HG03139 (cell line): ENCODE results near the gene TMEM244.
"Not testable (repeated sequence)": the region's sequence is repeated elsewhere in the genome, so short reads cannot be mapped to it uniquely, and the experiment has no call there.

Experiments used
- ATAC-seq: cut with Tn5 transposase; IDR thresholded peaks from one replicate; pipeline ENCODE4 v1.9.1; 2021; ENCODE audit not compliant: unreplicated experiment

TMEM244 gene, protein sequence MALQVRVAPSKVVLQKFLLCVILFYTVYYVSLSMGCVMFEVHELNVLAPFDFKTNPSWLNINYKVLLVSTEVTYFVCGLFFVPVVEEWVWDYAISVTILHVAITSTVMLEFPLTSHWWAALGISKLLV

DNA sequence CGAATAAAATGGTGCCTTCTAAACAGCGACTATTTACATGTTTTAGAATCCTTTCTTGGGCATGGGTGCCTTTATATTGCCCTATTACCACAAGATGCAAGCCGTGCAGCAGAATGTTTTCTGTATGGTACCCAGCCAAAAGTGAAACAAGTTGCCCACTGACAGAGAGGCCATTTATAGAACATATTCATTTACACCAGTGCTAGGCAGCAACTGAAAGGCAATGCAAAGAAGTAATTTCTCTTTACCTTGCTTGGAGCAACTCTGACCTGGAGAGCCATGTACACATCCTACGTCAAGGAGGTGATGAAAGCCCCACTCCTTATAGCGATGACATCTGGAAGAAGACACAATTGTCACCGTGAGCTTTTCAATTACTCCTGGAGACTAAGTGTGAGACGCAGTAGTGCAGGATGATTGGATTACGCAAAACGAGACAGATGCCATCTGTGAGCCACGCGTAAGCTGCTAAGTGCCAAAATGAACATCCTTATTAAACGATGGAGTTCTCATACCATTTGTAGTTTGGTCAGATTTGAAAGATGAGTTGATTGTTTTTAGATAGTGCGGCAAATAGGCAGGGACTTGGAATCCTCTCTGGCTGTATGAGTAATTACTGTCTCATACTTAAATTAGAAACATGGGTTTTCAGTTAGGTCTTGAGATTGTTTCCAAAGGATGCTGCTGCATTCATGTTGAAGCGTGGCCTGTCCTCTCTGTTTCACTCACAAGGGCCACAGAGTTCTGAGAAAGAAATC is at the start of gene TMEM244:
TMEM244 (minus strand) TSS at position 408 of the 758 bp plus-strand sequence; CDS start at position 281, 127 bp downstream.
- no peak for ATAC-seq

DNA sequence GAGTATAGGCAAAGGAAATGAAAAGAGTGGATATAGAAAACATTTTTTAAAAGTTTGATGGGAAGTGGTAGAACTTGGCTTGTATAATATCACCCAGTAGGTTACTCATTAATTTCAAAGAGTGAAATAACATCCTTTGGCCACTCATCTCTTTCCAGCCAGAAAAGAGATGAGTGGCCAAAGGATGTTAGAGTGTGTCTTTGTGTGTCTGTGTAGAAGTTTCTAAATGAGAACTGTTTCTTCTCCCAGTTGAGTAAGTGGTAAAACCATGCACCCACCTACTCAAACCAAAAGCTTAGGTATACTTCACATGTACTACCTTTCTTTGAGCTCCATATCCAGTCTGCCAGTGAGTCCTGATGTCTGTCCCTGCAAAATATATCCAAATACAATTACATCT is 47.7 kb upstream of the TMEM244 start:
- peak; percentile 77 for ATAC-seq

DNA sequence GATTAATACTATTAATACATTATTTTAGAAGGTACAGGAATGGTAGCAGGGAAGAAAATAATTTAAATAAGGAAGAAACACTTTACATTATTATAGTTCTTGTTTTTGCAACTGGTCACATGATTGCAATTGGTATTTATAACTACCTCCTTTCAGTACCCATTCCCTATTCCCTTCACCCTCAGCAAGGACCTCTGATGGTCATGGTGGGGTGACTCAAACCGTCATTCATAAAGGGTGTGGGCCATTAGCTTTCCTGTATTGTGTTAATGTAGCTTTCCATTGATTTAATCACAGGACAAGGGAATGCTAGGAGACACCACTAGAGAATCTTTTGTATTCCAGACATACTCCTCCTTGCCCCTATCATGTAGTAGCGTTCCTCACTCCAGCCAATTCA is 47.2 kb upstream of the TMEM244 start:
- ATAC-seq, result no peak

DNA sequence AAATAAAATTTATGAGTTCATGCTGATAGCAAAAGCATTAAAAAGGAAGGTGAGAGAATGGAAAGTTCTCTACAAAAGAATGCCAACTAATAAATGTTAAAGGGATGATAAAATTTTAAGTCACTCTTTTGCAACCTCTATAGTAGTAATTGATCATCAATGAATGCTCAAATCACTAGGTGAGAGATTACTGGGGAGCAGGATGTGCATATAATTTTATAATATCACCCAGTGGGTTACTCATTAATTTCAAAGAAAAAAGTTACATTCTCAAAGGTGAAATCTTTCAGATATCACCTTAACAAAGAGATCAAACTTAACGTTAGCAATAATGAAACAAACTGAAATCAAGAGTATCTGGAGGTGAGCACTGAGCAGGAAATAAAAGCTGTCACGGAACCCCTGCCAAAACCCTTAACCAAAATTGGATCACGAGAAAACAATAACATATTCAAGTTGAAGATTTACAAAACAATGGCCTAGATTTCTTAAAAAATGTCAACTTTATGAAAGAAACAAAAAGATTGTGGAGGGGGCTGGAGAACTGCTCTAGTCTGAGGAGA is 45.5 kb upstream of the TMEM244 start:
- ATAC-seq, result no peak

DNA sequence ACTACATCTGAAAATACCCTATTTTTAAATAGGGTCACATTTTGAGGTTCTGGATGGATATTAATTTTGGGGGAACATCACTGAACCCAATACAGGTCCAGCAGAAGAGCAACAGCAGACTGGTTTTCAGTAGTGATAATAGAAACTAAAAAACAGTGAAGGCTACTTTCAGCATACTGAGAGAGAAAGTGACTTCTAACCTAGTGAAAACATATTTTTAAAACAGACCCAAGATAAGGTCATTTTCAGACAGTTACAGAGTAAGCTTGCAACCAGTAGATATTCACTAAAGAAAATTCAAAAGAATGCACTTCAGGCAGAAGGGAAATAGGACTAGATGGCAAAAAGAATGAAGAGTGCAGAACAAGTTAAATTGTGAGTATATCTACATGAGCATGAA is 42.0 kb upstream of the TMEM244 start:
- no peak for ATAC-seq

DNA sequence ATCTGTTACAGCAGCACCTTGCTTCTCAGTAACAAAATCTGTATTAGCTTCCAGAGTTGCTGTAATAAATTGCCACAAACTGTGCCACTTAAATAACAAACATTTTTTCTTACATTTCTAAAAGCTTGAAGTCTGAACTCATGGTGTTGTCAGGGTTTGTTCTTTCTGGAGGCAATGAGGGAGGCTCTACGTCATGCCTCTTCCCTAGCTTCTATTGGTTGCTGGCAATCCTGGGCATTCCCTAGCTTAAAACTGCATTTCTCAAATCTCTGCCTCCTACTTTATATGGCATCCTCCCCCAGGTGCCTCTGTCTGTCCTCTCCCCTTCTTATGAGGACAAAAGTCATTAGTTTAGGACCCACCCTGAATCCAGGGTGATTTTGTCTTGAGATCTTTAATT is 41.6 kb upstream of the TMEM244 start:
- no peak for ATAC-seq

DNA sequence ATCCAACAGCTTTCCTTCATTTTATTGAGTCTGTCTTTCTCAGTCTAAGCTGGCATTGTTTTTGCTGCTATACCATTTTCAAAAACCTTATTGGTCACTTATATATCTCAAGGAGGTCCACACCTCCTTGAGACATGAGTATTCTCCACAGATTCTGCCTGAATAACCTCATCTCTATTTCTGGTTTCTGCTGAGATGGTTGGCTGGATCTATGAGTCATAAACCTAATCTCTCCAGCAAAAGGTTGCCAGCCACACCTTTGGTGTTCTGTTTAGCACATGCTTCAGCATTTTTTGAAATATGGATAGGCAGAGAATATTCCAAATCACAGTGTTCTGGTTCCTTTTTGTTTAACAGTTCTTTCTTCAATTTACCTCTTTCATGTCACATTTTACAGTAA is 40.8 kb upstream of the TMEM244 start:
- no peak for ATAC-seq

DNA sequence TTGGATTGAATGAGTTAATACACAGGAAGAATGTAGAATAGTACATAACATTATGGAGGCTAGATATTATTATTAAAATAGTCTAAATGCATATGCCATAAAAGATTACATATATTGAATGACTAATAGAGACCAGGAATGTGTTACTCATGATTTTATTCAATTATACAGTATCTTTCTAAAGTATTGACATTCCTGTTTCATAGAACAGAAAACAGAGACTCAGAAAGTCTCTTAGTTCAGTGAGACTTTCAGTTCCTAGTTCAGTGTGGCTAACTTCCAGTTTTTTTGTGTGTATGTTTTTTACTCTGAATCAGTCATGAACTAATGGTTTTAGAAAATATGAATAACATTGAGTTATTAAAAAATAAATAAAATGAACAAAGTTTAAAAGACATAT is 34.6 kb upstream of the TMEM244 start:
- ATAC-seq, result no peak

DNA sequence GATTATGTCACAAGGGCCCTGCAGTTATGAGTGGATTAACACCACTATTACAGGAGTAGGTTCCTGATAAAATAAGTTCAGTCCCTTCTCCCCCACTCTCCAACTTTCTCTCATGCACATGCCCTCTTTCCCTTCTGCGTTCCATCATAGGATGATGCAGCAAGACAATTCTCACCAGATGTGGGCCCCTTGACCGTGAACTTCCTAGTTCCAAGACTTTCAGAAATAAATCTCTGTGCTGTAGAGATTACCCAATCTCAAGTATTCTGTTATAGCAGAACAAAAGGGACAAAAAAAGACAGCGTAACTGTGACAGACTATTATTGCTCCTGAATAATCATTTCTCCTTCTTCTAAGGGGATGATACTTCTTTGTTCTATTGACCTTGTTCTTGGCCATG is 33.8 kb upstream of the TMEM244 start:
- ATAC-seq, result no peak

DNA sequence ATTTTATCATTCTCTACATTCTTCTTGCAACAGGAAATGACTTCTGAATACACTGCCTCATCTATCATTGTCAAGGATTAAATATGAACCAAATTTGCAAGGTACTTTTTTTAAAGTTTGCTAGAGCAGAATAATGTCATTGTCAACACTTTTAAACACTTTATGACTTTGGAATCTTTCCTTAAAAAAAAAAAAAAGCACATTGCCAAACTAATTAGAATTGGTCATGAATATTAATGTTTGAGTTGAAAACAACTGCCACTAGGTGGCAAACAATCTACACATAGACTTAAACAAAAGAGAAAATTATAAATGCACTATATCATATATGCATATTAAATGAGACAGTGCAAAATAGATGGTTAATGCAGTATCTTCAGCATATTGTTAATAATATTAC is 32.5 kb upstream of the TMEM244 start:
- no peak for ATAC-seq

DNA sequence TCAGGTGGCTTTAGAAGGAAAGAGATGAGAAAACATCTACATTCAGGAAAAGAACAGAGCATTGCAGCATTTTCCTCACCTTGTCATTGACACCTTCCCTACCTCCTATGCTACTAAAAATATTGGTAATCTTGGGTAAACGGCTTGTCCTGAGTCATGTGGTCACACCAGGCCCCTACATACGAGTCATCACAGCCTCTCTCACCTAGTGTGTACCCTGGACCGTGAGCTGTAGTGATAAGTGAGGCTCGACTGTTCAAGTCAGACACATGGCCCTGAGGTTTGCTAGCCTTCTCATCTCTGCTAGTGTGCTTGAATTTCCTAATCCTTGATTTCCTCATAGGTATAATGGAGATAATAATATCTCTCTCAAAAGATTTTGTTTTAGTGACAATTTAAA is 29.6 kb upstream of the TMEM244 start:
- no peak for ATAC-seq

DNA sequence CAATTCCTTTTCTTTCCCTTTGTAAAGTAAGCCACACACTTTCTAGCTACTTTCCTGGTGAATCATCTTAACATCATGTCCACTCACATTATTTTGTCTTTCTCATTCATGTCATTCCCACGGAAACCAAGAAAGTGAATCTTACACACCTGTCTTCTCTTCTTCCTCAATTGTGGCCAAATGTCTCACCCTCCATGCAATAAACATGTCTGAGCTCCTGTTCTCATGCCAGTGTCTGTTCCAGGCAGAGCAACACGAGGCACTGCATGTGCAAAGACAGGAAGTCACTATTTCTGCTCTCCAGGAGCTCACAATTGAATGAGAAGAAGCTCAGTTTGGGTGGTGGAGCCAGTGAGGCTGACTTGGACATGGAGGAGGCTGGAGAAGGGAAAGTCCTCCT is 29.0 kb upstream of the TMEM244 start:
- no peak for ATAC-seq

DNA sequence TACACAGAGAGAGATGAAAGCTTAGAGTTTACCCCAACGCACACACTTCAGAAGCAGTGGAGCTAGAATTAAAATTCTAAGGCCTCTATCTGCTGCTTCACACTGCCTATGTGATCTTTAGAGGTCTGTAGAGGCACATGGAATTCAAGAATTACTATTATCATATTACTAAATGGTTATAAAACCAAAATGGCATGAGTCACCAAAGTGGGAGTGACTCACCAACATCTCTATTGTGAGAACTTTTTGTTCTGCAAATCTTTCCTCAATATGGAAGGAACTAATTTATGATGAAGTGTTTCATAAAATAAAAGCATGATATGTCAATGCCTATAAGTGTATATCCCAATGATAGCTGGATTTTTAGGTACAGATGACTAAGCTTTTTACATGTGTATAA is 28.5 kb upstream of the TMEM244 start:
- no peak for ATAC-seq

DNA sequence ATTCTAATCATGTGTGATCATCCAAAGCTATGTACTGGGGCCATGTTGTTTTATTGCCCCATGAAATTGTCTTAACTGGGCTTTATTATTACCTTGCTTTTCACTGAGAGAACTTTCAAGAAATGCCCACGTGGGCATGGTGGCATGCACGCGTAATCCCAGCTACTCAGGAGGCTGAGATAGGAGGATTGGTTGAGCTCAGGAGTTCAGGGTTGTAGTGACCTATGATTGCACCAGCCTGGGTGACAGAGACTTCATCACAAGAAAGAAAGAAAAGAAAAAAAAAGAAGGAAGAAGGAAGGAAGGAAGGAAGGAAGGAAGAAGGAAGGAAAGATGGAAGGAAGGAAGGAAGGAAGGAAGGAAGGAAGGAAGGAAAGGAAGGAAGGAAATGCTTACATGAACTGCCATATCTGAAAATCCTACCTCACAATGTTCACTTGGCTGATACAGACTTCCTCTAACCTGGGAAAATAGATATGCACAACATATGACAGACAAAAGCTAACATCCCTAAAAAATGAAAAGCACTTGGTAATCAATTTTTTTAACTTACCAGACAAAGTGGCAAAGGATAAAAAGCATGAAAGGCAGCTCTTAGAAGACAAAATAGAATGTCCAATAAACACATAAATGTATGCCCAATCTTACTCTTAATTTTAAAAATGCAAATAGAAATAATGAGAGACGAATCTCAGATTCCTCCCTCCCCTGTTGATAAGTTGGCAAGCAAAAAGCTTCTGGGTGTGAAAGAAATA is 25.5 kb upstream of the TMEM244 start:
- no peak for ATAC-seq

DNA sequence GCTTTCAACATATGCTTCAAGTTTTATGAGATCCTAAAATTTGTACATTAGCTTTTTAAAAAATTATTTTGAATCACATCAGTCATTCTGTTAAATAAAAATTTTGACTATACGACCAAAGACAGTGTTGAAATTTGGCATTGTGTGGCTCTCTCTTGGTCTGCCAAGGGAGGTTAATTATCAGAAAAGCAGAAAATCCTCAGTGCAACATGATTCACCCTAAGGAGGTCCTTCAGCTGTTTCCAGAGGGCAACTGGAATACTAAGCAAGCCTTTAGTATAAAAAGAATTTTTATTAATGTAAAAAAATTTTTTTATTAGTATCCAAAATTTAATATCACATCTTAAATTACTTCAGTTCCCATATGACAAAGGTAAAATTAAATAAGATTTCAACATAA is 23.1 kb upstream of the TMEM244 start:
- no peak for ATAC-seq

DNA sequence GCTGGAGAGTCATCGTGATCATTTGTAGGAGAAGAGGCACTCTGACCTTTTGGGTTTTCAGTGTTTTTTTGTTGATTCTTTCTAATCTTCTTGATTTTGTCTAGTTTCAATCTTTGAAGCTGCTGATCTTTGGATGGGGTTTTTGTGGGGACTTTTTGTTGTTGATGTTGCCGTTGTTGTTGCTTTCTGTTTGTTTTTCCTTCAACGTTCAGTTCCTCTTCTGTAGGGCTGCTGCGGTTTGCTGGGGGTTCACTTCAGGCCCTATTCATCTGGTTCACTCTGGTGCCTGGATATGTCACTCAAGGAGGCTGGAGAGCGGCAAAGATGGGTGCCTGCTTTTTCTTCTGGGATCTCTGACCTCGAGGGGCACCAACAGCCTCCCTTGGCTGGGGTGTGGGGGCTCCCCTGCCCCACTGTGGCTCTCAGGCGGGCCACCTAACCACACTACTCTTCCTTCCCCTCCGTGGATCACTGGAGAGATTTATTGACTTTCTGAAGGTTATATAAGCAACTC is 21.5 kb upstream of the TMEM244 start:
- peak; percentile 82 for ATAC-seq

DNA sequence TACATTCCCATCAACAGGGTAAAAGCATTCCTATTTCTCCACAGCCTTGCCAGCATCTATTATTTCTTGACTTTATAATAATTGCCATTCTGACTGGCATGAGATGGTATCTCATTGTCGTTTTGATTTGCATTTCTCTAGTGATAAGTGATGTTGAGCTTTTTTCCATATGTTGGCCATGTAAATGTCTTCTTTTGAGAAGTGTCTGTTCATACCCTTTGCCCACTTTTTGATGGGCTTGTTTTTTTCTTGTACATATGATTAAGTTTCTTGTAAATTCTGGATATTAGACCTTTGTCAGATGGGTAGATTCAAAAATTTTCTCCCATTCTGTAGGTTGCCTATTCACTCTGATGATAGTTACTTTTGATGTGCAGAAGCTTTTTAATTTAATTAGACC is 16.8 kb upstream of the TMEM244 start:
- not testable (repeated sequence) for ATAC-seq

DNA sequence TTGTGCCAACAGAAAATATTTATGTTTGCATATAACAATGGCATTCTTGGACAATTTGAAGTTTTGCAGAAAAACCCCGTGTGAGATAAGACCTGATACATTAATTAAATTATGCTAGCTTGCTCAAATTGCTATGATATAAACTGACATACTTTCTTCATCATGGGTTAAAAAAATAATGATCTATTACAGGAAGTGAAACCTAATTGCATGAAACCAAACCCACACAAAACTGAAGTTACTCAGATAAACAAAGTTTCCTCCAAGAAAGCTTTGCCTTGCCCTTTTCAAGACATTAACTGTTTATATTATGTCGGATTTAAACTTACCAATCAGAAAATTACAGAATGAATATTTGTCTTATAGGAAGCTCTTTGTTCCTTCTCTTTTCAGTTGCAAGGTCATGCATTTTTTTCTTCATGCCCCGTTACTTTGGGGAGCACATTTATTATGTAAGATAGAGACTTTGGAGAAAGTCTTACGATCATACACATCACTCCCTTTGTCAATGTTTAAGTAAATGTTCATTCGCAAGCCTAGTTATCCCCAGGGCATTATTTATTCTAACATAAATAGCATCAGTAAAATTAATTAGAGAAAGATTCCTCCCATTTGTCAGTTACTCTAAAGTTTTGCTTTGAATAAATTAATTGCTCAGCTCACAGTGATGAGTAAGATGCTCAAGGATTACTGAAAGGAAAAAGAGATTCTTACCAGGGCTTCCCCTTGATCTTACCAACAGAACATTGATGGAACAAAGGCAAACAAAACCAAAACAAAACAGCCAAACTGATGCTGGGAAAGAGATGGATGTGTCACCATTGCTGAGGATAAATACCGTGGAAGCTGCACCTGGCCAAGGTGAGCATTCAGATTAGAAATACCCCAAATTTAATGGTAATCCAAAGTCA is 14.8 kb upstream of the TMEM244 start:
- ATAC-seq, result peak; percentile 94

DNA sequence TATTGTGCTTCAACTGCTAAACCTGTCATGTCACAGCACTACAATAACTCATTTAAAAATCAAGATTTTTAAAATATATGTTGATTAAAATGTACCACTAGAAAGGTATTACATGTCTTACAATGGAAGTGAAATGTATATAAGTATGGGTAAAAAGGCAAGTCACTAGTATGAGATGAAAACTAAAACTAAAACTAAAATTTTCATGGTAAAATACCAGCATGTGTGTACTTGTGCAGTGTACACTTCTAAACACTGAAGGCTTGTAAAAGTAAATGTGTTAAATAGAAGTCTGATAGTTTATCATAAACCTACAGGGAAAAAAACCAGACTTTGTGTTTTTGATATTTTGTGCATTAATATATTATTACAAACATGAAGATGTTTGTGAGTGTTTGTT is 13.7 kb upstream of the TMEM244 start:
- no peak for ATAC-seq

DNA sequence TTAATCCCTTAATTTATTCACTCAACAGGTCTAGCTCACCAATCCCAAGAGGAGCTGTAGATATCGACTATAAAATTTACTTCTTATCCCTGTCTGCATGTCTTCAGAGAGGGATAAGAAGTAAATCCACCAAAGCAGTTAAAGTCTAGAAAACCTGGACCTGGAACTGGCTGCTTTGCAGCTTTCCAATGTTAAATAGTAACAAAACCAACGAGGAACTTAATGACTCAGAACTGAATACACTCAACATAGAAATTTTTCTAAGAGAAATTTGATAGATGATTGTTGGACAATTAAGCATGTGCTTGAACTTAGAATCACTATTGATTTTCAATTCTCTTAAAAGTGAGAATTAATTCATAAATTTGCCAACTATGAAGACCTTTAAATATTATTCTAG is 11.5 kb upstream of the TMEM244 start:
- ATAC-seq, result no peak

DNA sequence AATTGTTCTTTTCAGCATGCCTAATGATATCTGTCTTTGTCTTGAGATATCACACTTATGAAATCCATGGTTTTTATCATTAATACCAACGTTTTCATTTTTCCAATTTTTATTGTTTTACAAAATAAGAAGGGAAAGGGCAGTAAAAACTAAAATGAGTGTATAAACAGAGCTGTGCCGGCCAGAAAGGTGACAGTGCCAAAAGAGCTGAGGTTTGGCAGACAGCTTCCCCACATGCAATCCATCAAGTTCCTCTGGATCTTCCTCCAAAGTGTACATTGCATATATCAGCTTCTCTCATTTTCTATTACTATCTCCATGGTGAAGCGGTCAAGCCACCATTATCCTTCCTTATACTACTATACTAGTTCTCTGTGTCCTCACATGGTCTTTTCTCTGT is 10.1 kb upstream of the TMEM244 start:
- no peak for ATAC-seq
